ENCODE measurements around the gene KLHL29.
"Not testable (repeated sequence)": the region's sequence is repeated elsewhere in the genome, so short reads cannot be mapped to it uniquely, and the experiment has no call there.

Gene KLHL29

GRCh38 chr2:23707096-23707495, 322.1 kb downstream of the KLHL29 start:
- FAIRE-seq: no peak

GRCh38 chr2:23708771-23709170, 323.8 kb downstream of the KLHL29 start:
- no peak for FAIRE-seq

- no peak for FAIRE-seq
Measured at GRCh38 chr2:23709311-23709710, 324.3 kb downstream of the KLHL29 start.

- FAIRE-seq: no peak
Measured at GRCh38 chr2:23711979-23712755, 327.2 kb downstream of the KLHL29 start.

- FAIRE-seq: no peak
Measured at GRCh38 chr2:23712756-23713151, 327.8 kb downstream of the KLHL29 start.

- FAIRE-seq: no peak
Measured at GRCh38 chr2:23713351-23713750, 328.4 kb downstream of the KLHL29 start.

GRCh38 chr2:23718931-23719700, 334.1 kb downstream of the KLHL29 start:
- FAIRE-seq: no peak

GRCh38 chr2:23719716-23720115, 334.7 kb downstream of the KLHL29 start:
- FAIRE-seq: no peak

GRCh38 chr2:23720705-23721453, 335.9 kb downstream of the KLHL29 start:
- FAIRE-seq: no peak

- FAIRE-seq: no peak
Measured at GRCh38 chr2:23721454-23721826, 336.5 kb downstream of the KLHL29 start.

- no peak for FAIRE-seq
Measured at GRCh38 chr2:23722255-23722654, 337.3 kb downstream of the KLHL29 start.

- FAIRE-seq: not testable (repeated sequence)
Measured at GRCh38 chr2:23723029-23723428, 338.1 kb downstream of the KLHL29 start.

GRCh38 chr2:23734416-23734815, 349.4 kb downstream of the KLHL29 start:
- FAIRE-seq: no peak

GRCh38 chr2:23736783-23737182, 351.8 kb downstream of the KLHL29 start:
- FAIRE-seq: not testable (repeated sequence)

- FAIRE-seq: no peak
Measured at GRCh38 chr2:23745068-23745725, 360.2 kb downstream of the KLHL29 start.

GRCh38 chr2:23745726-23746105, 360.7 kb downstream of the KLHL29 start:
- FAIRE-seq: no peak

- no peak for FAIRE-seq
Measured at GRCh38 chr2:23746141-23746863, 361.3 kb downstream of the KLHL29 start.

- no peak for FAIRE-seq
Measured at GRCh38 chr2:23751747-23752265, 366.8 kb downstream of the KLHL29 start.

- no peak for FAIRE-seq
Measured at GRCh38 chr2:23753291-23754010, 368.5 kb downstream of the KLHL29 start.

- no peak for FAIRE-seq
Measured at GRCh38 chr2:23754970-23755369, 370.0 kb downstream of the KLHL29 start.

- no peak for FAIRE-seq
Measured at GRCh38 chr2:23756593-23757292, 371.8 kb downstream of the KLHL29 start.

Data from TTC549 (cell line).